ENCODE measurements around the gene ZBTB9.

ZBTB9 gene

DNA sequence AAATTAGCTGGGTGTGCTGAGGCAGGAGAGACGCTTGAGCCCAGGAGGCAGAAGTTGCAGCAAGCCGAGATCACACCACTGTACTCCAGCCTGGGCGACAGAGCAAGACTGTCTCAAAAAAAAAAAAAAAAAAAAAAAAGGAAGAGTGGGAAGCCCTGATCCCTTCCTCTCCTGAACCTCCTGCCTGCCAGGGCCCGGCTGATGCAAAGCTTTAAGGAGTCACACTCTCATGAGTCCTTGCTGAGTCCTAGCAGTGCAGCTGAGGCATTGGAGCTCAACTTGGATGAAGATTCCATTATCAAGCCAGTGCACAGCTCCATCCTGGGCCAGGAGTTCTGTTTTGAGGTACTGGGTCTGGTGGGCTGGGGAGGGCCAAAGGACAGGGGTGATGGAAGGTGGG lies 19.4 kb upstream of the ZBTB9 start:
- no peak overlapping the region for H3K4me3 ChIP-seq (ENCODE audit: low read length)
- no peaks in the 10 kb centered on the region for H3K79me2 ChIP-seq (ENCODE audit: low read length)
- DNase-seq, result no peak
- H3K9ac ChIP-seq (ENCODE audit: low read length), result no peak overlapping the region
- TF ChIP-seq EZH2phosphoT487 (IDR thresholded peaks at IDR 0.05; ENCODE audit: low read length) (no peak), EZH2 (optimal IDR thresholded peaks at IDR 0.05; ENCODE audit: low read depth, low read length) (no peak), CTCF (IDR thresholded peaks at IDR 0.05; ENCODE audit: low read length) (no peak)
- no peaks in the 10 kb centered on the region for H3K36me3 ChIP-seq (replicated peaks; ENCODE audit: insufficient read depth, low read length)
- no peaks in the 10 kb centered on the region for H3K27me3 ChIP-seq (replicated peaks; ENCODE audit: insufficient read depth, low read length)
- no peak overlapping the region for H2AFZ ChIP-seq (ENCODE audit: low read length)
- H3K9me2 ChIP-seq (replicated peaks; ENCODE audit: insufficient read depth, low read length), result no peaks in the 10 kb centered on the region
- H4K20me1 ChIP-seq (ENCODE audit: insufficient read depth, low read length), result no peaks in the 10 kb centered on the region
- no peaks in the 10 kb centered on the region for H3F3A ChIP-seq (ENCODE audit: insufficient read depth, low read length)
- H3K27ac ChIP-seq (ENCODE audit: low read length), result no peak overlapping the region
- no peaks in the 10 kb centered on the region for H3K9me3 ChIP-seq (replicated peaks; ENCODE audit: insufficient read depth, low read length)
- no peak overlapping the region for H3K4me2 ChIP-seq (ENCODE audit: low read depth, low read length)
- H3K4me1 ChIP-seq (ENCODE audit: low read length), result peaks cover 14% of the 10 kb centered on the region; the same call in 1 of the 2 replicates

- H3K79me2 ChIP-seq (ENCODE audit: low read length), result no peaks in the 10 kb centered on the region
- no peak overlapping the region for H3K27ac ChIP-seq (ENCODE audit: low read length)
- no peak overlapping the region for H2AFZ ChIP-seq (ENCODE audit: low read length)
- H3K9ac ChIP-seq (ENCODE audit: low read length), result no peak overlapping the region
- no peak overlapping the region for H3K4me2 ChIP-seq (ENCODE audit: low read depth, low read length)
- H3K4me3 ChIP-seq (ENCODE audit: low read length), result no peak overlapping the region
- no peaks in the 10 kb centered on the region for H3K9me3 ChIP-seq (replicated peaks; ENCODE audit: insufficient read depth, low read length)
- H3K36me3 ChIP-seq (replicated peaks; ENCODE audit: insufficient read depth, low read length), result no peaks in the 10 kb centered on the region
- H3K9me2 ChIP-seq (replicated peaks; ENCODE audit: insufficient read depth, low read length), result no peaks in the 10 kb centered on the region
- H3K27me3 ChIP-seq (replicated peaks; ENCODE audit: insufficient read depth, low read length), result no peaks in the 10 kb centered on the region
- DNase-seq, result no peak
- no peak for TF ChIP-seq CTCF (IDR thresholded peaks at IDR 0.05; ENCODE audit: low read length)
- TF ChIP-seq EZH2 (optimal IDR thresholded peaks at IDR 0.05; ENCODE audit: low read depth, low read length), result no peak
- TF ChIP-seq EZH2phosphoT487 (IDR thresholded peaks at IDR 0.05; ENCODE audit: low read length), result no peak
- H3F3A ChIP-seq (ENCODE audit: insufficient read depth, low read length), result no peaks in the 10 kb centered on the region
- no peaks in the 10 kb centered on the region for H3K4me1 ChIP-seq (ENCODE audit: low read length)
- H4K20me1 ChIP-seq (ENCODE audit: insufficient read depth, low read length), result no peaks in the 10 kb centered on the region
Observed at GRCh38 chr6:33437666-33438065, 16.7 kb upstream of the ZBTB9 start.

DNA sequence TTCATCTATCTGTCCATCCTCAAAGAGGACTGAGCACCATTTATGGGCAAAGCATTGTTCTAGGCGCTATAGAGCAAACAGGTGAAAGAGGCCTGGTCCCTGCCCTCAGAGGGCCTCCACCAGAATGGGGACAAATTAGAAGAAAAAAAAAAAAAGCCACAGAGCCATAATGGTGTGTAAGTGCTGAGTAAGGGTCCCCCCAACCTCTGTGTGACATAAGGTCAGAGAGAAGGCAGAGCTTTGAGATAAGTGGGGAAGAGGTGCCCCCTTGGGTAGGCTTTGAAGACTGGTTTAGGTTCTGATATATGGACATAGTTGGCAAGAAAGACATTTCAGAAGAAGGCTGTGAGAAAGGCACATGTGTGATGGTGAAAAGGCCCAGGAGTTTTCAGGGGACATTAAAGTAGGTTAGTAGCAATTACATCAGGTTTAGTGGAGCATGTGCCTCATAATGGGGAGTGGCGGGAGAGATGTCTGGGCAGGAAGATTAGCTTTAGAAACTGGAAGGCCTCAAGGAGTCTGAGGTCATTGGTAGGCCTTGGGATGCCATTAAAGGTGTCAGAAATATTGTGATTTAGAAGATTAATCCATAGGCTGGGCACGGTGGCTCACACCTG lies 15.3 kb upstream of the ZBTB9 start:
- H3K36me3 ChIP-seq (replicated peaks; ENCODE audit: insufficient read depth, low read length), result no peaks in the 10 kb centered on the region
- no peaks in the 10 kb centered on the region for H3K4me1 ChIP-seq (ENCODE audit: low read length)
- H3F3A ChIP-seq (ENCODE audit: insufficient read depth, low read length), result no peaks in the 10 kb centered on the region
- no peaks in the 10 kb centered on the region for H3K9me3 ChIP-seq (replicated peaks; ENCODE audit: insufficient read depth, low read length)
- no peaks in the 10 kb centered on the region for H3K9me2 ChIP-seq (replicated peaks; ENCODE audit: insufficient read depth, low read length)
- no peaks in the 10 kb centered on the region for H3K27me3 ChIP-seq (replicated peaks; ENCODE audit: insufficient read depth, low read length)
- DNase-seq, result no peak
- no peak overlapping the region for H3K9ac ChIP-seq (ENCODE audit: low read length)
- H4K20me1 ChIP-seq (ENCODE audit: insufficient read depth, low read length), result no peaks in the 10 kb centered on the region
- no peaks in the 10 kb centered on the region for H3K79me2 ChIP-seq (ENCODE audit: low read length)
- no peak overlapping the region for H3K27ac ChIP-seq (ENCODE audit: low read length)
- H3K4me2 ChIP-seq (ENCODE audit: low read depth, low read length), result no peak overlapping the region
- H2AFZ ChIP-seq (ENCODE audit: low read length), result no peak overlapping the region
- no peak overlapping the region for H3K4me3 ChIP-seq (ENCODE audit: low read length)
- TF ChIP-seq EZH2 (optimal IDR thresholded peaks at IDR 0.05; ENCODE audit: low read depth, low read length) (no peak), CTCF (IDR thresholded peaks at IDR 0.05; ENCODE audit: low read length) (no peak)
